AG09319 (cell line): ENCODE measurements around the gene PHTF1.

Experiments used
- DNase-seq: peaks from one replicate; pipeline ENCODE4 v3.0.0-alpha.2; 2010; ENCODE audit warnings: low read depth; ENCODE audit errors: extremely low read depth
- TF ChIP-seq, protein P1 (sequence below): IDR thresholded peaks from 2 replicates; pipeline ENCODE4 v1.5.1; 2011; ENCODE audit warnings: low read depth, mild to moderate bottlenecking, inconsistent platforms, low read length, moderate library complexity

Gene PHTF1

DNA sequence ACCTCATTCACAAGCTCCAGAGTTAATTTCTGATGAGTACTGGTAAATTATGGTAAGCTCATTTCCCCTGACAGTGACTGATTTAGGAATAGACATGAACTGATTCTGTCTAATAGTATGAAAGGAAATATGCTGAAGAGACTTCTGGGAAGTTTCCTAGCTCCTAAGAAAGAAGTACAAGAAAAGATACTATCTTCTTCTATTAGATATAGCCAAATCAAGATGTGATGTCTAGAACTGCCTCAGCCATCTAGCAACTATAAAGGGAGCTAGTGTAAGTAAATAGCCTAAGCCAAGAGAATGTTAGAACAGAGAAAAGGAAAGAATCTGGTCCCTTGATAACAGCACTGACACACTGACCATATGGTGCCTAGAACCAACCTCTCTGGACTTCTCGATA, 10.7 kb upstream of the PHTF1 start:
- DNase-seq = no peak
- TF ChIP-seq, protein P1, sequence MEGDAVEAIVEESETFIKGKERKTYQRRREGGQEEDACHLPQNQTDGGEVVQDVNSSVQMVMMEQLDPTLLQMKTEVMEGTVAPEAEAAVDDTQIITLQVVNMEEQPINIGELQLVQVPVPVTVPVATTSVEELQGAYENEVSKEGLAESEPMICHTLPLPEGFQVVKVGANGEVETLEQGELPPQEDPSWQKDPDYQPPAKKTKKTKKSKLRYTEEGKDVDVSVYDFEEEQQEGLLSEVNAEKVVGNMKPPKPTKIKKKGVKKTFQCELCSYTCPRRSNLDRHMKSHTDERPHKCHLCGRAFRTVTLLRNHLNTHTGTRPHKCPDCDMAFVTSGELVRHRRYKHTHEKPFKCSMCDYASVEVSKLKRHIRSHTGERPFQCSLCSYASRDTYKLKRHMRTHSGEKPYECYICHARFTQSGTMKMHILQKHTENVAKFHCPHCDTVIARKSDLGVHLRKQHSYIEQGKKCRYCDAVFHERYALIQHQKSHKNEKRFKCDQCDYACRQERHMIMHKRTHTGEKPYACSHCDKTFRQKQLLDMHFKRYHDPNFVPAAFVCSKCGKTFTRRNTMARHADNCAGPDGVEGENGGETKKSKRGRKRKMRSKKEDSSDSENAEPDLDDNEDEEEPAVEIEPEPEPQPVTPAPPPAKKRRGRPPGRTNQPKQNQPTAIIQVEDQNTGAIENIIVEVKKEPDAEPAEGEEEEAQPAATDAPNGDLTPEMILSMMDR = no peak

DNA sequence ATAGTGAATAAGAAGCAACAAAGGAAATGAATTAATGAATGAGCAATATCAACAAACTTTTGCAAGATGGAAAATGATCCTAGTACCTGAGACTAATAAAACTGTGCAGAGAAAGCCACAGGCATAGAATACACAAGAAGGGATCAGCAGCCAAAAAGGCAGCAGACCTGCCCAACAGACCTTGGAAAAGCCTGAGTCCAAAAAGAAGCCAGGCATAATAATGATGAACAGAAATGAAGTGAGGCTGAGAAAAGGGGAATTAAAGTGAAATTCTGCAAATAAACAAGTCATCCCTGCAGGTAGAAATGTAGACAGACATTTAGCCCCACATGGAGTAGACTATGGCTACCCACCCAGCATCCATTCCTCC, 10.3 kb upstream of the PHTF1 start:
- no peak for DNase-seq

DNA sequence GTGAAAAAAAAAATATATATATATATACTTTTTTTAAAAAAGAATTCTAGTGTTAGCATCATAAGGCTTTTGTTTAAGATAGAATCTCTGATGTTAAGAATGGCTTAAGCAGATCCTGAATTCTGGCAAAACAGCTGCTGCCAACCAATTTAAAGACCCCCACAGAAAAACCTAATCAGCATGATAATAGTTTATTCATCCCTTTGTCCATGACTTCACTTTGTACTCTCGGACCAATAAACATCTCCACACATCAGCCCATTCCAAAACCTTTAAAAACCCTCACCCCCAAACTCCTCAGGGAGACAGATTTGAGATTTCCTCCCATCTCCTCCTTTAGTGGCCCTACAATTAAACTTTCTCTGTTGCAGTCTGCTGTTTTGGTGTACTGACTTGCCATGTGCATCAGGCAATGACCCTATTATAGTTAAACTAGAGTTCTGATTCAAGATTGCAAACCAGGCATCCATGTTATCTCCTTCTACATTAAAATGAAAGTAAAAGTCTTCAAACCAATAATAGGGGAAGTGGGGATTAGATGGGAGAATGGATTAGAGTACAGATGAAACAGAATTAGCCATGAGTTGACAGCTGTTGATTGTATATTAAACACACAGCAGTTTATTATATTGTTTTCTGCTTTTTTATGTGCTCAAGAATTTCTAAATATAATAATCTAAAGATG, 9.8 kb upstream of the PHTF1 start:
- TF ChIP-seq, protein P1 = no peak
- DNase-seq = no peak

More for the DNA sequence above, 10.3 kb upstream of the PHTF1 start:
- TF ChIP-seq, protein P1 = no peak

DNA sequence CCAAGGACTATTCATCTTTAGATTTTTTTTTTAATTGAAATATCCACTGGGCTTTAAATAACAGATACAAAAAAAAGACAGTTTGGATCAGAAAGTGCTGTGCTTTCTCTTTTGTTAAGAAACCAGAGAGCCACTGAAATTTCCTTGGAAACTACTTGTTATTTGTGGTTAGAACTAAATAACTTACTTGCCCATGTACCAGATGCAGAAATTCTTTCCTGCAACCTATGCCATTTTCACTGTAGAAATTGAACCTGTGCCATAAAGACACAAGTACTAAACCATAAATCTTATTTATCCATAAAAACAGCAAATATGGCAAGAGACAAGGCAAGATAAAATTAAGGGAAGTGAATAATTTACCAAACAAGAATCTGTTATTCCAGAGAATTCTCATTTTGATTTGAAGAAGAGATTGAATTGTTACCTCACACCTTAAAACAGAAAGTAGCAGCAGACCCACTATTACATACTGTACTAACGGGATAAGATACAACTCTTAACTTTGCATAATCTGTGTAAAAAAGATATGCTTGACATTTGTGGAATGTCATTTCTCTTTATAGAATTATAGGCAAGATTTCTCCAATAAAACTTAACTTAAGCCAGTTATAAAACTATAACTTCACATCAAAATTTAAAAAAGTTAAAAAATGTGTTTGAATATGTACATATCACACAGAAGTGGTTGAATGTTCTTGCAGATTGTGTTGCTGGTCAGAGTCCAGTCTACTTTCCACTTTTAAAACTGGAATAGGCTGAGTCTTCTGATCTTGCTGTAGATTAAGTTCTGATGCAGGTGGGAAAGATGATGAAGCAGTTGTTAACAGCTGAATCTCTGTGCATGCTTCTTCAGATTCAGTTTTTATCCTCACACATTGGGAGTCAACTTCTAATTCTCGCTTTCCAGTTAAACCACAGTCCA, 6.3 kb upstream of the PHTF1 start:
- TF ChIP-seq, protein P1 = no peak

DNA sequence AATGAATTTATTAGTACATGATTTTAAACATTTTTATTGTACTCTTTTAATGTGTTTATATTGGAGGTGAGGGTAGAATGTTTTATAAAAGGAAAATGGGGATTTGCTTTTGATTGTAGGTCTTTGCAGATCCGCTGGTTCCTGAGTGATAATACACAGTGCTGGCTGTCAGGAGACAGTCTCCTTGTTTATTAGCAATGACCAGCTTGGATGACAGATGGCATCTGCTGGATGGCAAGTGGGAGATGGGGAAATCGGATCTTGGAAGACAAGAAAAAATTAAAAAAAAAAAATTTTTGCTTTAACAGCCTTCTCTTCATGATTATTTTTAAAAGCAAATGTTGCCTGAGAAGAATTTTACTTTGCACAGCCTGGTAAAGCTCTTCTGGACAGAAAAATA, 4.4 kb upstream of the PHTF1 start:
- TF ChIP-seq, protein P1 = no peak
- DNase-seq = no peak

More for the DNA sequence above, 6.3 kb upstream of the PHTF1 start:
- DNase-seq = no peak

DNA sequence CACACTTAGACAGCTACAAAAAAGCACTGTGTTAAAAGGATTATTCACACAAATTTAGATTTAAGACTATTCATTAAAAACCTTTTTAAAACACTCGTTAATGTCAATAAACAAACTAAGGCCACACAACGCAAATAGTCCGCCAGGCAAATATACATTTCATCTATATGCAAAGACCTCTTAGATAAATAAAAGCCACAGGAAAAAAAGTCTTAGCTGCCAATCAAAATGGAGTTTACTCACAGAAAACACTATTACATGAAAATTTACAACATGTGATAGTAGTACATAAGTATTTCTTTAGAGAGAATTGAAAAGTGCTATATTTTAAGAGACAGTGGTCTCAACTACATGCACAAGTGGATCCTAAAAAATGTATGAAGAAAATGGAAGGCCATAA, 2.7 kb upstream of the PHTF1 start:
- DNase-seq = no peak
- TF ChIP-seq, protein P1 = no peak
